HCT116 (cell line): ENCODE results near the gene HES6. TPM values are rescaled to one million over a fixed set of nuclear protein-coding genes. Genes with fewer than 3 reads are reported as not detected.

Experiments
- ATAC-seq: fragments of 200-7000 bp; cut with Tn5 transposase; 2 replicates; pipeline ENCODE4 v1.9.1; 2020; ENCODE audit warnings: mild to moderate bottlenecking, moderate library complexity
- BruUV-seq: library from RNA; stranded (reverse); fragments of 400-500 nt; replicated peaks from 2 replicates; lab custom pipeline; 2021; lab: Mats Ljungman, UMichigan
- CTCF ChIA-PET: fragments of 300-600 bp; sonication (Branson Sonifier 250); formaldehyde crosslinking; loops from one replicate; lab custom pipeline; 2021; ENCODE audit warnings: antibody characterized with exemption; lab: Charles Lee
- POLR2A ChIA-PET: fragments of 300-600, 350-600 bp; sonication (Branson Sonifier 250); formaldehyde crosslinking; loops from one replicate; lab custom pipeline; 2021; ENCODE audit warnings: antibody characterized with exemption; lab: Charles Lee
- RAD21 ChIA-PET, 2 experiments: fragments of 300-600 bp; sonication (Branson Sonifier 250); formaldehyde crosslinking; loops; one replicate each; lab custom pipeline; 2023; ENCODE audit warnings: low total read pairs in 2 of 2; ENCODE audit not compliant: uncharacterized antibody in 2 of 2, unreplicated experiment in 2 of 2, low non-redundant PET in 1 of 2; lab: Charles Lee
- DNase-seq: peaks from one replicate; pipeline ENCODE4 v3.0.0-alpha.2; 2010; ENCODE audit warnings: low read depth, low spot score
- H2AFZ ChIP-seq: fragments of 200-600 bp; shearing (Covaris generic), sonication (generic); 2 replicates; pipeline ENCODE4 v1.6.1; 2017; ENCODE audit warnings: low read depth, mixed run types, mixed read lengths, antibody characterized with exemption, low read length; ENCODE audit not compliant: poor library complexity, severe bottlenecking
- H3K27ac ChIP-seq: 2 replicates; pipeline ENCODE4 v1.5.1; 2012; ENCODE audit warnings: low read depth, low read length
- H3K27me3 ChIP-seq: fragments of 200-600 bp; sonication (generic); 2 replicates; pipeline ENCODE4 v1.6.1; 2016; ENCODE audit warnings: mixed run types, low read length, mixed read lengths; ENCODE audit not compliant: insufficient read depth
- H3K36me3 ChIP-seq, 2 experiments: fragments of 200-500 bp in 1 of 2; fragments of 200-600 bp in 1 of 2; sonication (Bioruptor generic) in 1 of 2; sonication (generic) in 1 of 2; 2 replicates each; pipeline versions ENCODE4 v1.5.1 to v1.6.1; 2014 to 2016; ENCODE audit warnings: low read length in 2 of 2, inconsistent platforms in 1 of 2, mixed read lengths in 1 of 2, mixed run types in 1 of 2; ENCODE audit not compliant: insufficient read depth in 2 of 2, control insufficient read depth in 1 of 2
- H3K4me1 ChIP-seq, 2 experiments: fragments of 200-600 bp in 1 of 2; sonication (generic) in 1 of 2; 2 replicates each; pipeline versions ENCODE4 v1.5.1 to v1.6.1; 2012 to 2017; ENCODE audit warnings: low read length in 2 of 2, inconsistent platforms in 1 of 2, mild to moderate bottlenecking in 1 of 2, mixed read lengths in 1 of 2, mixed run types in 1 of 2, moderate library complexity in 1 of 2; ENCODE audit not compliant: insufficient read depth in 2 of 2, control insufficient read depth in 1 of 2
- H3K4me2 ChIP-seq: fragments of 200-600 bp; sonication (generic); 2 replicates; pipeline ENCODE4 v1.6.1; 2017; ENCODE audit warnings: mixed run types, low read length, mixed read lengths
- H3K4me3 ChIP-seq, 2 experiments: fragments of 200-600 bp in 1 of 2; sonication (generic) in 1 of 2; replicated peaks in 1 of 2; 2 replicates each; pipeline ENCODE4 v1.5.1; 2011 to 2016; ENCODE audit warnings: low read length in 2 of 2, control low read depth in 1 of 2, low read depth in 1 of 2, mild to moderate bottlenecking in 1 of 2, mixed read lengths in 1 of 2, mixed run types in 1 of 2
- H3K79me2 ChIP-seq: fragments of 200-600 bp; sonication (generic); 2 replicates; pipeline ENCODE4 v1.6.1; 2017; ENCODE audit warnings: mild to moderate bottlenecking, mixed run types, low read length, moderate library complexity, mixed read lengths; ENCODE audit not compliant: insufficient read depth
- H3K9ac ChIP-seq: fragments of 200-600 bp; sonication (generic); 2 replicates; pipeline ENCODE4 v1.6.1; 2016; ENCODE audit warnings: low read length, mixed read lengths
- H3K9me2 ChIP-seq: fragments of 200-600 bp; sonication (generic), shearing (Covaris generic); 2 replicates; pipeline ENCODE4 v1.6.1; 2017; ENCODE audit warnings: mixed run types, mild to moderate bottlenecking, moderate library complexity; ENCODE audit not compliant: insufficient read depth
- H3K9me3 ChIP-seq, 2 experiments: fragments of 200-500 bp in 1 of 2; fragments of 200-600 bp in 1 of 2; sonication (Bioruptor generic) in 1 of 2; sonication (generic) in 1 of 2; 2 replicates each; pipeline ENCODE4 v1.6.1; 2014 to 2017; ENCODE audit warnings: low read length in 2 of 2, mixed read lengths in 2 of 2, inconsistent platforms in 1 of 2, low read depth in 1 of 2, mild to moderate bottlenecking in 1 of 2, mixed run types in 1 of 2, moderate library complexity in 1 of 2; ENCODE audit not compliant: control insufficient read depth in 1 of 2, insufficient read depth in 1 of 2
- H4K20me1 ChIP-seq: fragments of 200-600 bp; sonication (generic), shearing (Covaris generic); 2 replicates; pipeline ENCODE4 v1.6.1; 2017; ENCODE audit warnings: mixed run types, mild to moderate bottlenecking, moderate library complexity; ENCODE audit not compliant: insufficient read depth
- ATF3 ChIP-seq: IDR thresholded peaks from 2 replicates; pipeline ENCODE4 v1.6.1; 2012
- MAX ChIP-seq: IDR thresholded peaks from 2 replicates; pipeline ENCODE4 v1.6.1; 2012
- POLR2AphosphoS5 ChIP-seq: IDR thresholded peaks from 2 replicates; pipeline ENCODE4 v1.6.1; 2011; ENCODE audit warnings: mild to moderate bottlenecking, low read depth, low read length, moderate library complexity
- SP1 ChIP-seq: IDR thresholded peaks from 2 replicates; pipeline ENCODE4 v1.6.1; 2012; ENCODE audit warnings: low read depth
- intact Hi-C: fragments of 100-400 bp; cut with micrococcal nuclease; formaldehyde crosslinking; loops from 2 replicates; pipeline ENCODE4 v1.10.0; 2022
- total RNA-seq: library from RNA; stranded (reverse); gene quantifications from one replicate; pipeline ENCODE4 v1.2.1, GENCODE V29; 2021; ENCODE audit not compliant: unreplicated experiment

The HES6 gene
- total RNA-seq, 1 experiment from 2014 or later, result 47.8 TPM

- no peak for TF ChIP-seq ATF3
Measured at GRCh38 chr2:238207006-238207405, 32.8 kb downstream of the HES6 start (continued).

GRCh38 chr2:238203973-238204683, 35.7 kb downstream of the HES6 start:
- H3K4me2 ChIP-seq, result peak overlapping the region; percentile 82
- no peak for TF ChIP-seq SP1
- TF ChIP-seq POLR2AphosphoS5, result 0 out of 2 replicates have a peak, but pooled peaks have one; percentile 9
- no peak for TF ChIP-seq MAX
- TF ChIP-seq, all 23 proteins: peak for 1
- H2AFZ ChIP-seq, result no peak overlapping the region
- ChIA-PET RAD21 (no interaction called here), POLR2A (no interaction called here), CTCF (no interaction called here)
- peaks cover 40% of the 10 kb centered on the region for H3K79me2 ChIP-seq
- H3K27me3 ChIP-seq, result no peaks in the 10 kb centered on the region
- H4K20me1 ChIP-seq, result peaks cover under 1% of the 10 kb centered on the region; the same call in 1 of the 2 replicates
- H3K36me3 ChIP-seq, result no peaks in the 10 kb centered on the region
- no peaks in the 10 kb centered on the region for H3K9me3 ChIP-seq
- H3K4me3 ChIP-seq, result peak overlapping the region; percentile 54 to 75
- H3K4me1 ChIP-seq, result peaks cover 7 to 20% of the 10 kb centered on the region in 2 experiments; a peak in 3 of 4 replicates
- BruUV-seq, result TSS peak; percentile 98
- peak overlapping the region; percentile 61 for H3K27ac ChIP-seq
- DNase-seq (no peak), ATAC-seq (peak; percentile 40)
- H3K9me2 ChIP-seq, result no peaks in the 10 kb centered on the region
- intact Hi-C loops, result no loop called here
- H3K9ac ChIP-seq, result peak overlapping the region; percentile 67
